ENCODE measurements around the gene PLA2G5.

DNA sequence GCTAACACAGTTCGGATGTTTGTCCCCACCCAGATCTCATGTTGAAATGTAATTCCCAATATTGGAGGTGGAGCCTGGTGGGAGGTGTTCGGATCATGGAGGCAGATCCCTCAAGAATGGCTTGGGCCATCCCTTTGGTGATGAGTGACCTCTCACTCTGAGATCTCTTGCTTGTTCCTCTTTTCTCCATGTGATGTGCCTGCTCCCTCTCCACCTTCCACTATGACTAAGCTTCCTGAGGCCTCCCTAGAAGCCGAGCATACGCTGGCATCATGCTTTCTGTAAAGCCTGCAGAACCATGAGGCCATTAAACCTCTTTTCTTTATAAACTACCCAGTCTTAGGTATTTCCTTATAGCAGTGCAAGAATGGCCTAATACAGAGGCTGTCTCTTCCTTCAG, 8.1 kb upstream of the PLA2G5 start:
- TF ChIP-seq, protein P1, sequence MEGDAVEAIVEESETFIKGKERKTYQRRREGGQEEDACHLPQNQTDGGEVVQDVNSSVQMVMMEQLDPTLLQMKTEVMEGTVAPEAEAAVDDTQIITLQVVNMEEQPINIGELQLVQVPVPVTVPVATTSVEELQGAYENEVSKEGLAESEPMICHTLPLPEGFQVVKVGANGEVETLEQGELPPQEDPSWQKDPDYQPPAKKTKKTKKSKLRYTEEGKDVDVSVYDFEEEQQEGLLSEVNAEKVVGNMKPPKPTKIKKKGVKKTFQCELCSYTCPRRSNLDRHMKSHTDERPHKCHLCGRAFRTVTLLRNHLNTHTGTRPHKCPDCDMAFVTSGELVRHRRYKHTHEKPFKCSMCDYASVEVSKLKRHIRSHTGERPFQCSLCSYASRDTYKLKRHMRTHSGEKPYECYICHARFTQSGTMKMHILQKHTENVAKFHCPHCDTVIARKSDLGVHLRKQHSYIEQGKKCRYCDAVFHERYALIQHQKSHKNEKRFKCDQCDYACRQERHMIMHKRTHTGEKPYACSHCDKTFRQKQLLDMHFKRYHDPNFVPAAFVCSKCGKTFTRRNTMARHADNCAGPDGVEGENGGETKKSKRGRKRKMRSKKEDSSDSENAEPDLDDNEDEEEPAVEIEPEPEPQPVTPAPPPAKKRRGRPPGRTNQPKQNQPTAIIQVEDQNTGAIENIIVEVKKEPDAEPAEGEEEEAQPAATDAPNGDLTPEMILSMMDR (conservative IDR thresholded peaks at IDR 0.05; ENCODE audit: low read depth, low read length): no peak
- no peak for TF ChIP-seq EZH2 (IDR thresholded peaks at IDR 0.05; ENCODE audit: low read length, unreplicated experiment)
